Nephron progenitor cell (in vitro differentiated cells): ENCODE data around the gene CD40.

ENCODE experiments used
- DNase-seq: peaks from one replicate; pipeline ENCODE4 v3.0.0; 2021
- H3K27ac Mint-ChIP-seq: 2 replicates; pipeline ENCODE4 v1.8.0; 2021; ENCODE audit warnings: mild to moderate bottlenecking, moderate library complexity, mixed read lengths
- H3K27me3 Mint-ChIP-seq: 2 replicates; pipeline ENCODE4 v1.8.0; 2021; ENCODE audit warnings: mild to moderate bottlenecking, low read depth, mixed read lengths; ENCODE audit not compliant: poor library complexity
- H3K36me3 Mint-ChIP-seq: 2 replicates; pipeline ENCODE4 v1.8.0; 2021; ENCODE audit warnings: low read depth, mixed read lengths
- H3K4me1 Mint-ChIP-seq: 2 replicates; pipeline ENCODE4 v1.8.0; 2021; ENCODE audit warnings: mixed read lengths
- H3K4me3 Mint-ChIP-seq: 2 replicates; pipeline ENCODE4 v1.8.0; 2021; ENCODE audit warnings: mild to moderate bottlenecking, moderate library complexity, mixed read lengths
- H3K9me3 Mint-ChIP-seq: 2 replicates; pipeline ENCODE4 v1.8.0; 2021; ENCODE audit warnings: mild to moderate bottlenecking, moderate library complexity, mixed read lengths
- TF ChIP-seq, protein P1 (sequence below): fragments of 200-600 bp; sonication (generic); IDR thresholded peaks from 2 replicates; pipeline ENCODE4 v1.5.0; 2021; ENCODE audit warnings: antibody characterized with exemption

The CD40 gene

DNA sequence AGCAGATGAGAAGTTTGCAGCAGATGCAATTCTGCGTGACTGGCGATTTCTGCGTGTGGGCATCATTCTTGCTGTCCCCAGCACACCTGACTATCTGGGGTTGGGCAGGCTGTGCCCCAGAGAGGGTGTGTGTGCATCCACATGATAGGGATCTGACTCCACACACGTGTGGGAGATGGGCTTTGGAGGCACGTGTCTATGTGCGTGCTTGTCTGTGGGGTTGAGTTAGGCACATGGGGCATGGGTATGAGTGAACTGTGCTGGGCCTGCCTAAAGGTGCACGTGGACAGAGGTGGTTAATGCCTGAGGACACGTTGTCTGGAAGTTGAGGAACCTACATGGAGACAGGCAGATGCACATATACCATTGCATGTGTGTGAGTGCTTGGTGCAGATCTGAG is 50.3 kb downstream of the CD40 start:
- Mint-ChIP-seq H3K4me3 (no peak overlapping the region), H3K9me3 (no peaks in the 10 kb centered on the region), H3K27ac (no peak overlapping the region), H3K4me1 (peaks cover 29% of the 10 kb centered on the region), H3K36me3 (no peaks in the 10 kb centered on the region), H3K27me3 (peaks cover 67% of the 10 kb centered on the region)
- DNase-seq: no peak
- TF ChIP-seq, protein P1, sequence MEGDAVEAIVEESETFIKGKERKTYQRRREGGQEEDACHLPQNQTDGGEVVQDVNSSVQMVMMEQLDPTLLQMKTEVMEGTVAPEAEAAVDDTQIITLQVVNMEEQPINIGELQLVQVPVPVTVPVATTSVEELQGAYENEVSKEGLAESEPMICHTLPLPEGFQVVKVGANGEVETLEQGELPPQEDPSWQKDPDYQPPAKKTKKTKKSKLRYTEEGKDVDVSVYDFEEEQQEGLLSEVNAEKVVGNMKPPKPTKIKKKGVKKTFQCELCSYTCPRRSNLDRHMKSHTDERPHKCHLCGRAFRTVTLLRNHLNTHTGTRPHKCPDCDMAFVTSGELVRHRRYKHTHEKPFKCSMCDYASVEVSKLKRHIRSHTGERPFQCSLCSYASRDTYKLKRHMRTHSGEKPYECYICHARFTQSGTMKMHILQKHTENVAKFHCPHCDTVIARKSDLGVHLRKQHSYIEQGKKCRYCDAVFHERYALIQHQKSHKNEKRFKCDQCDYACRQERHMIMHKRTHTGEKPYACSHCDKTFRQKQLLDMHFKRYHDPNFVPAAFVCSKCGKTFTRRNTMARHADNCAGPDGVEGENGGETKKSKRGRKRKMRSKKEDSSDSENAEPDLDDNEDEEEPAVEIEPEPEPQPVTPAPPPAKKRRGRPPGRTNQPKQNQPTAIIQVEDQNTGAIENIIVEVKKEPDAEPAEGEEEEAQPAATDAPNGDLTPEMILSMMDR: no peak

DNA sequence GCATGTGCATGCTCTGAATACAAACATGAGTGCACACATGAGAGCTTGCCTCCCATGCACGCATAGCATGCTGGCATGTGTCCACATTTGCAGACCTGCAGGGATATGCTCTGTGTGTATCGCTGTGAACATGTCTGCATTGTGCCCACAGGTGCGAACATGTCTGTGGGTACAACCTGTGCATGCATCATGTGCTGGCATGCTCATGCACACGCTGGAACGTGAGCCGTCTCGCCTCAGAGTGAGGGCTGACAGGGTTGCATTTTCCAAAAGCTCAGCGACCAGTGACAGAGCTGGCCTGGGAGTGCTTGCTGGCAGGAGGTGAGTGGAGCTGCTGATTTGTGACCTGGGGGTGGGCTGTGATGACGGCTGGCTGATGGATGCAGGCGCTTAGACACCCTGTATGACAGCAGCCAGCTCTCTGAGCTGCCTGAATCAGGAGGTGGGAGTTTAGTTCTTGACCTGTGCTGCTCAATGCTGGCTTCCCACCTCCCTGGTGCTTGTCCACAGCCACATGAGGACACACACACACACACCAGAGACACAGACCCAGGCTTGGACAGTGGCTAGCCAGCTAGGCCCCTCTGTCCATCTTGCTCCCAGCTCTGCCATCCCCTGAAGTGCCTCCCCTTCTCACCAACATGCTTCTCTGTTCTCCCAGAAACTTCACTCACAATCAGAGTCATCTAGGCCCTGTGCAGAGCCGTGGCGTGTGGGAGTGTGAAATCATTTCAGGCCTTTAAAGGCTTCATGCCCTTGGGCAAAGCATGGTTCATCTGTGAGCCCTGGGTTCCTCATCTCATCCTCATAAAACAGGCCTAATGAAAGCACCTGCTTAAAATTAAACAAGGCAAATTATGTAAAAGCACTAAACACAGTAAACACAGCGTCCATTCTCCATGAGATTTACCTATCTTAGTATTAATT is 51.4 kb downstream of the CD40 start:
- Mint-ChIP-seq H3K9me3 (no peaks in the 10 kb centered on the region), H3K4me3 (no peak overlapping the region), H3K36me3 (no peaks in the 10 kb centered on the region), H3K4me1 (peaks cover 21% of the 10 kb centered on the region), H3K27me3 (peaks cover 73% of the 10 kb centered on the region), H3K27ac (peak overlapping the region; percentile 44)
- peak; percentile 34 for DNase-seq
- TF ChIP-seq, protein P1: no peak

DNA sequence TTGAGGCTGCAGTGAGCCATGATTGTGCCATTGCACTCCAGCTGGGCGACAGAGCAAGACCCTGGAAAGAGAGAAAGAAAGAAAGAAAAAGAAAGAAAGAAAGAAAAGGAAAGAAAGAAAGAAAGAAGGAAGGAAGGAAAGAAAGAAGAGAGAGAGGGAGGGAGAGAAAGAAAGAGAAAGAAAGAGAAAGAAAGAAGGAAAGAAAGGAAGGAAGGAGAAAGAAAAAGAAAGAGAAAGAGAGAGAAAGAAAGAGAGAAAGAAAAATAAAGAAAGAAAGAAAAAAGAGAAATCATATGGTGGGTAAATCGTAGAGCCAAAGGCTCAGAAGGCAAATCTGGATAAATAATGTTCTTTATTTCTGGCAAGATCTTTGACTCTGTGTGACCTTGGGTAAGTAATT is 53.4 kb downstream of the CD40 start:
- Mint-ChIP-seq H3K4me1 (peaks cover 19% of the 10 kb centered on the region), H3K9me3 (no peaks in the 10 kb centered on the region), H3K27me3 (peaks cover 86% of the 10 kb centered on the region), H3K36me3 (no peaks in the 10 kb centered on the region), H3K27ac (no peak overlapping the region), H3K4me3 (no peak overlapping the region)
- DNase-seq: no peak
- TF ChIP-seq, protein P1: no peak

DNA sequence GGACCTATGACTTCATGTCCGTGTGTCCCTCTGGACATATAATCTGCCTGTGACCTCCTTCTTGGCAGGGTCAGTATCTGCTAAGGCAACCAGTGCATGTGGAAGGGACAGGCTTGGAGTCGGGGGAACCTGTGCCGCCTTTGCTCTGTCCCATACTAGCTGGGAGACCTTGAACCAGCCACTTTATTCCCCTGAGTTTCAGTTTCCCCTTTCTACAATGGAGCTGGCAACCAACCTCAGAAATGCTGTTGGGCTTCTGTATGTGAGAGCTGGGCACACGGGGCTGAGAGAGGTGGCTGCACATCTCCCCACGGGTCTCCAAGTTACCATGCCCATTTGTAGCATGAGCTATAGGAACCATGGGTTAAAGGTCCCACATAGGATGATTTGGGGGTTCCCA is 53.8 kb downstream of the CD40 start:
- TF ChIP-seq, protein P1: no peak
- peaks cover 85% of the 10 kb centered on the region for H3K27me3 Mint-ChIP-seq

GRCh38 chr20:46172455-46172854 is 54.3 kb downstream of the CD40 start:
- H3K4me3 Mint-ChIP-seq: no peak overlapping the region
- peaks cover 21% of the 10 kb centered on the region for H3K4me1 Mint-ChIP-seq
- H3K27ac Mint-ChIP-seq: no peak overlapping the region
- H3K9me3 Mint-ChIP-seq: no peaks in the 10 kb centered on the region
- H3K27me3 Mint-ChIP-seq: peaks cover 88% of the 10 kb centered on the region
- no peak for DNase-seq
- TF ChIP-seq, protein P1: no peak
- H3K36me3 Mint-ChIP-seq: no peaks in the 10 kb centered on the region

More for the DNA sequence above, 53.8 kb downstream of the CD40 start:
- Mint-ChIP-seq H3K4me1 (peaks cover 21% of the 10 kb centered on the region), H3K4me3 (no peak overlapping the region), H3K36me3 (no peaks in the 10 kb centered on the region), H3K27ac (no peak overlapping the region), H3K9me3 (no peaks in the 10 kb centered on the region)
- no peak for DNase-seq
